K562 (cell line): ENCODE measurements around the gene CASP2. TPM values are rescaled to one million over a fixed set of nuclear protein-coding genes. Genes with fewer than 3 reads are reported as not detected.

Source experiments
- CHD7 ChIP-seq: fragments of 200-600 bp; sonication (generic); IDR thresholded peaks from one replicate; pipeline ENCODE4 v1.6.1; 2012; ENCODE audit warnings: mild to moderate bottlenecking, low read depth, low read length, inconsistent platforms
- COPS2 ChIP-seq: fragments of 450-650 bp; conservative IDR thresholded peaks from 2 replicates; pipeline ENCODE4 v1.6.1; 2016; ENCODE audit warnings: mild to moderate bottlenecking, moderate library complexity
- DIDO1 ChIP-seq: fragments of 450-650 bp; IDR thresholded peaks from 2 replicates; pipeline ENCODE4 v1.6.1; 2016; ENCODE audit warnings: low read depth, missing biosample characterization, missing genetic modification characterization
- NR2F6 ChIP-seq: fragments of 450-650 bp; formaldehyde crosslinking; IDR thresholded peaks from 2 replicates; pipeline ENCODE4 v1.4.0; 2020; ENCODE audit warnings: mild to moderate bottlenecking
- PHTF2 ChIP-seq: fragments of 250-450 bp; sonication (Bioruptor Pico); IDR thresholded peaks from 2 replicates; pipeline ENCODE4 v1.5.0; 2021; ENCODE audit warnings: mild to moderate bottlenecking
- RREB1 ChIP-seq: fragments of 250-450 bp; sonication (Bioruptor Pico); IDR thresholded peaks from 2 replicates; pipeline ENCODE4 v1.4.0; 2020
- SIX5 ChIP-seq, 2 experiments: IDR thresholded peaks; 2 replicates each; pipeline ENCODE4 v1.6.1; 2011; ENCODE audit warnings: low read length in 2 of 2, borderline replicate concordance in 1 of 2, low read depth in 1 of 2, mild to moderate bottlenecking in 1 of 2, moderate library complexity in 1 of 2; ENCODE audit not compliant: insufficient read depth in 1 of 2
- SMARCA4 ChIP-seq: fragments of 450-650 bp; IDR thresholded peaks from 2 replicates; pipeline ENCODE4 v1.6.1; 2016
- TBP ChIP-seq: optimal IDR thresholded peaks from 2 replicates; pipeline ENCODE3; 2011; ENCODE audit warnings: low read depth, low read length, improper control_type of control experiment
- ZNF512 ChIP-seq: IDR thresholded peaks from 2 replicates; pipeline ENCODE4 v1.6.1; 2016; ENCODE audit warnings: missing genetic modification characterization, missing compliant biosample characterization
- polyA plus RNA-seq, 8 experiments: library from polyadenylated mRNA; depleted of rRNA in 4 of 8; stranded (reverse) in 5 of 8; unstranded in 3 of 8; fragments of >200 nt; fragmentation: Nextera tagmentation in 2 of 8; fragmentation: Illumina TruSeq in 1 of 8; extraction: Ambion mirVana in 2 of 8; extraction: Trizol in 1 of 8; gene quantifications; 2 replicates each; pipeline versions ENCODE4 v1.2.1 to v1.2.3, GENCODE V29; 2011 to 2014; ENCODE audit warnings: inconsistent platforms in 1 of 8, missing spikeins in 1 of 8
- total RNA-seq, 7 experiments: library from RNA; depleted of rRNA in 6 of 7; stranded (reverse); fragments of >200 nt in 6 of 7; fragmentation: Illumina TruSeq in 2 of 7; extraction: Trizol in 2 of 7; gene quantifications; 2 replicates each; pipeline versions ENCODE4 v1.2.1 to v1.2.3, GENCODE V29; 2011 to 2021; ENCODE audit warnings: low replicate concordance in 1 of 7

The CASP2 gene
- total and polyA plus RNA-seq, 9 of the 15 experiments (the other 6 are each of a cell fraction or from before 2014, with no cell fraction given) = 18.8 to 64.9 (median 24.1) TPM

GRCh38 chr7:143256932-143257331, 31.2 kb upstream of the CASP2 start (continued):
- no peak for TF ChIP-seq DIDO1 (tag)
- no peak for TF ChIP-seq PHTF2
- TF ChIP-seq COPS2 = no peak
- TF ChIP-seq TBP = peak; percentile 21
- TF ChIP-seq RREB1 (CRISPR knock-in tag) = no peak
- no peak for TF ChIP-seq ZNF512 (tag)
- TF ChIP-seq SMARCA4 = peak; percentile 81
- no peak for TF ChIP-seq NR2F6 (CRISPR knock-in tag)
- no peak for TF ChIP-seq CHD7
- TF ChIP-seq SIX5 (IDR thresholded peaks at IDR 0.05; ENCODE audit: borderline replicate concordance in 1 of 2, insufficient read depth in 1 of 2, low read depth in 1 of 2, low read length in 2 of 2) = no peak
